Measurements from ENCODE around the gene CCDC73.

- TF ChIP-seq, protein P1, sequence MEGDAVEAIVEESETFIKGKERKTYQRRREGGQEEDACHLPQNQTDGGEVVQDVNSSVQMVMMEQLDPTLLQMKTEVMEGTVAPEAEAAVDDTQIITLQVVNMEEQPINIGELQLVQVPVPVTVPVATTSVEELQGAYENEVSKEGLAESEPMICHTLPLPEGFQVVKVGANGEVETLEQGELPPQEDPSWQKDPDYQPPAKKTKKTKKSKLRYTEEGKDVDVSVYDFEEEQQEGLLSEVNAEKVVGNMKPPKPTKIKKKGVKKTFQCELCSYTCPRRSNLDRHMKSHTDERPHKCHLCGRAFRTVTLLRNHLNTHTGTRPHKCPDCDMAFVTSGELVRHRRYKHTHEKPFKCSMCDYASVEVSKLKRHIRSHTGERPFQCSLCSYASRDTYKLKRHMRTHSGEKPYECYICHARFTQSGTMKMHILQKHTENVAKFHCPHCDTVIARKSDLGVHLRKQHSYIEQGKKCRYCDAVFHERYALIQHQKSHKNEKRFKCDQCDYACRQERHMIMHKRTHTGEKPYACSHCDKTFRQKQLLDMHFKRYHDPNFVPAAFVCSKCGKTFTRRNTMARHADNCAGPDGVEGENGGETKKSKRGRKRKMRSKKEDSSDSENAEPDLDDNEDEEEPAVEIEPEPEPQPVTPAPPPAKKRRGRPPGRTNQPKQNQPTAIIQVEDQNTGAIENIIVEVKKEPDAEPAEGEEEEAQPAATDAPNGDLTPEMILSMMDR (IDR thresholded peaks at IDR 0.05) = no peak
- no peak for TF ChIP-seq POLR2A (IDR thresholded peaks at IDR 0.05)
Measured at GRCh38 chr11:32705309-32706033, 89.0 kb downstream of the CCDC73 start.

All from upper lobe of left lung (tissue), 4 donors.